Measurements from ENCODE around the gene MTX1.

Gene MTX1

DNA sequence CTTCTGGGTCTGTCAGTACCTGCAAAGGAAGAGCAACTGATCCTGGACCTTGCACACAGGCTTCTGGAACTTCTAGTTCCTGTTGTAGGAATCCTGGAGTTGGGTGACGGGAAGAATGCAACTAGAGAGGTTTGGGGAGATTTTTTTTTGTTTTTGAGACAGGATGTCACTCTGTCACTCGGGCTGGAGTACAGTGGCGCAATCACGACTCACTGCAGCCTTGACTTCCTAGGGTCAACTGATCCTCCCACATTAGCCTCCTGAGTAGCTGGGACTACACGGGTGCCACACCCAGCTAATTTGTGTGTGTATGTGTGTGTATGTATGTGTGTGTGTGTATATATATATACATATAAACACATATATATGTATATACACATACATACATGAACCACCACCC, 28.0 kb downstream of the MTX1 start:
- no peaks in the 10 kb centered on the region for H3K27me3 ChIP-seq
- H3K36me3 ChIP-seq: peaks cover 17 to 32% (median 28%) of the 10 kb centered on the region in 3 donors
- no peak overlapping the region for H3K27ac ChIP-seq
- DNase-seq: no peak
- peaks cover 0 to 31% (median 20%) of the 10 kb centered on the region in 4 donors for H3K4me1 ChIP-seq
- H3K9me3 ChIP-seq: no peaks in the 10 kb centered on the region
- intact Hi-C loops (cut with DNase I; ENCODE audit: low total_unique reads): no loop called here
- no peak overlapping the region for H3K4me3 ChIP-seq
- TF ChIP-seq, protein P1, sequence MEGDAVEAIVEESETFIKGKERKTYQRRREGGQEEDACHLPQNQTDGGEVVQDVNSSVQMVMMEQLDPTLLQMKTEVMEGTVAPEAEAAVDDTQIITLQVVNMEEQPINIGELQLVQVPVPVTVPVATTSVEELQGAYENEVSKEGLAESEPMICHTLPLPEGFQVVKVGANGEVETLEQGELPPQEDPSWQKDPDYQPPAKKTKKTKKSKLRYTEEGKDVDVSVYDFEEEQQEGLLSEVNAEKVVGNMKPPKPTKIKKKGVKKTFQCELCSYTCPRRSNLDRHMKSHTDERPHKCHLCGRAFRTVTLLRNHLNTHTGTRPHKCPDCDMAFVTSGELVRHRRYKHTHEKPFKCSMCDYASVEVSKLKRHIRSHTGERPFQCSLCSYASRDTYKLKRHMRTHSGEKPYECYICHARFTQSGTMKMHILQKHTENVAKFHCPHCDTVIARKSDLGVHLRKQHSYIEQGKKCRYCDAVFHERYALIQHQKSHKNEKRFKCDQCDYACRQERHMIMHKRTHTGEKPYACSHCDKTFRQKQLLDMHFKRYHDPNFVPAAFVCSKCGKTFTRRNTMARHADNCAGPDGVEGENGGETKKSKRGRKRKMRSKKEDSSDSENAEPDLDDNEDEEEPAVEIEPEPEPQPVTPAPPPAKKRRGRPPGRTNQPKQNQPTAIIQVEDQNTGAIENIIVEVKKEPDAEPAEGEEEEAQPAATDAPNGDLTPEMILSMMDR (IDR thresholded peaks at IDR 0.05): no peak

- intact Hi-C loops (cut with DNase I; ENCODE audit: low total_unique reads): loop anchor here (5.0 kb wide), 1 partner anchor 34 kb away; the partner anchor contains the start of genes MTX1 and THBS3
- no peaks in the 10 kb centered on the region for H3K9me3 ChIP-seq
- H3K27me3 ChIP-seq: no peaks in the 10 kb centered on the region
- peaks cover 16 to 25% (median 21%) of the 10 kb centered on the region in 3 donors for H3K36me3 ChIP-seq
- peak in 1 of 2 donors; percentile 80 for DNase-seq
- peak overlapping the region; percentile 32 to 41 for H3K4me3 ChIP-seq
- TF ChIP-seq, protein P1 (IDR thresholded peaks at IDR 0.05): peak in 1 of 2 experiments; percentile 7
- H3K27ac ChIP-seq: peak overlapping the region in 1 of 2 donors; percentile 96
- H3K4me1 ChIP-seq: peaks cover 0 to 46% (median 26%) of the 10 kb centered on the region in 4 donors
Observed at GRCh38 chr1:155241069-155241679, 32.7 kb downstream of the MTX1 start.

GRCh38 chr1:155241841-155242264, 33.4 kb downstream of the MTX1 start:
- no peak overlapping the region for H3K4me3 ChIP-seq
- TF ChIP-seq, protein P1 (IDR thresholded peaks at IDR 0.05): no peak
- intact Hi-C loops (cut with DNase I; ENCODE audit: low total_unique reads): loop anchor here (5.0 kb wide), 1 partner anchor 35 kb away; the partner anchor contains the start of genes MTX1 and THBS3

GRCh38 chr1:155242805-155243358, 34.4 kb downstream of the MTX1 start:
- TF ChIP-seq, protein P1 (IDR thresholded peaks at IDR 0.05): no peak
- DNase-seq: no peak
- peak overlapping the region; percentile 59 to 83 for H3K4me3 ChIP-seq
- peak overlapping the region; percentile 94 to 96 for H3K27ac ChIP-seq
- peaks cover 13 to 19% (median 14%) of the 10 kb centered on the region in 3 donors for H3K36me3 ChIP-seq
- intact Hi-C loops (cut with DNase I; ENCODE audit: low total_unique reads): loop anchor here (5.0 kb wide), 1 partner anchor 36 kb away; the partner anchor contains the start of genes MTX1 and THBS3
- no peaks in the 10 kb centered on the region for H3K27me3 ChIP-seq
- H3K9me3 ChIP-seq: no peaks in the 10 kb centered on the region
- H3K4me1 ChIP-seq: peaks cover 0 to 46% (median 26%) of the 10 kb centered on the region in 4 donors

More at GRCh38 chr1:155241841-155242264, 33.4 kb downstream of the MTX1 start:
- Histone ChIP-seq H3K36me3 (peaks cover 9 to 19% (median 18%) of the 10 kb centered on the region in 3 donors), H3K4me1 (peaks cover 0 to 46% (median 26%) of the 10 kb centered on the region in 4 donors), H3K27ac (peak overlapping the region in 1 of 2 donors; percentile 96), H3K9me3 (no peaks in the 10 kb centered on the region), H3K27me3 (no peaks in the 10 kb centered on the region)
- no peak for DNase-seq

DNA sequence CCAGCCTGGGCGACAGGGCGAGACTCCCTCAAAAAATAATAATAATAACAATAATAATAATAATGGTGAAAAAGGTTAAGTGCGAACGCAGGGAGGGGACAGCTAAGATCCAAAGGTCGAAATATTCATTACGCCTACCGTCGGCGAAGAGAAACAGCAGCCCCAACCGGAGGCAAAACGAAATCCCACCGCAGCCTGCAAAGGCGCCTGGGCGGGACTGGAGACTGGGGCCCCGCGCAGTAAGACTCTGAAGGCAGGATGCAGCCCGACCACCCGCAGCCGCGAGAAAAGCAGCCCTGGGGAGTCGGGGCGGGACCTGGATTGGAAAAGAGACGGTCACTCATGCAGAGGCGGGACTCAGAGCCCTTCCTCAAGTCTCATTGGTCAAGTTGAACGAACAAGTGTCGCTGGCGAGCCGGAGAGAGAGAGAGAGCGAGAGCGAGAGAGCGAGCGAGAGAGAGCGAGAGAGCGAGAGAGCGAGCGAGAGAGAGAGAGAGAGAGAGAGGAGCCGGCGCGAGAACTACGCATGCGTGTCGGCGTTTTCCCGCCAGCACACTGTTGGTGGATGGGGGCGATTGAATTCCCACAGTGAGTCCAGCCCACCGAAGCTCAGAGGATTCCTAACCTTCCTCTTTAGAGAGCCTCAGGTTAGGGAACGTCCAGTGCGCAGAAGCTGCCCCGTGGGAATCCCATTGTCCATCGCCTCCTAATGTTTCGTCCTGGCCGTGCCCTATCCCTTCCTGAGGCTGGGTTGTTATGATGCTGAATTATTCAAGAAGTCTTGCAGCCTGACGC, 36.1 kb downstream of the MTX1 start:
- Histone ChIP-seq H3K4me1 (peaks cover 0 to 44% (median 26%) of the 10 kb centered on the region in 4 donors), H3K27ac (peak overlapping the region; percentile 94 to 96), H3K27me3 (no peaks in the 10 kb centered on the region), H3K9me3 (no peaks in the 10 kb centered on the region), H3K36me3 (peaks cover 14 to 28% (median 15%) of the 10 kb centered on the region in 3 donors), H3K4me3 (peak overlapping the region; percentile 59 to 83)
- intact Hi-C loops (cut with DNase I; ENCODE audit: low total_unique reads): loop anchor here (5.0 kb wide), 1 partner anchor 37 kb away; the partner anchor contains the start of genes MTX1 and THBS3
- DNase-seq: peak; percentile 99
- TF ChIP-seq, protein P1 (IDR thresholded peaks at IDR 0.05): peak; percentile 14 to 98

Measured in tibial artery (tissue), 4 donors.